Stimulated activated CD4-positive, alpha-beta T cell treated with anti-CD3 and anti-CD28 coated beads, Interleukin-1b, Interleukin-23, amount 100 ng/mL, for 4 hours (primary cell): ENCODE measurements around the gene DENND2C.

ENCODE experiments used
- DNase-seq, 2 donors: peaks; one replicate each; pipeline ENCODE4 v3.0.0-alpha.2; 2020; ENCODE audit warnings: low read depth in 2 of 2

DENND2C gene, protein sequence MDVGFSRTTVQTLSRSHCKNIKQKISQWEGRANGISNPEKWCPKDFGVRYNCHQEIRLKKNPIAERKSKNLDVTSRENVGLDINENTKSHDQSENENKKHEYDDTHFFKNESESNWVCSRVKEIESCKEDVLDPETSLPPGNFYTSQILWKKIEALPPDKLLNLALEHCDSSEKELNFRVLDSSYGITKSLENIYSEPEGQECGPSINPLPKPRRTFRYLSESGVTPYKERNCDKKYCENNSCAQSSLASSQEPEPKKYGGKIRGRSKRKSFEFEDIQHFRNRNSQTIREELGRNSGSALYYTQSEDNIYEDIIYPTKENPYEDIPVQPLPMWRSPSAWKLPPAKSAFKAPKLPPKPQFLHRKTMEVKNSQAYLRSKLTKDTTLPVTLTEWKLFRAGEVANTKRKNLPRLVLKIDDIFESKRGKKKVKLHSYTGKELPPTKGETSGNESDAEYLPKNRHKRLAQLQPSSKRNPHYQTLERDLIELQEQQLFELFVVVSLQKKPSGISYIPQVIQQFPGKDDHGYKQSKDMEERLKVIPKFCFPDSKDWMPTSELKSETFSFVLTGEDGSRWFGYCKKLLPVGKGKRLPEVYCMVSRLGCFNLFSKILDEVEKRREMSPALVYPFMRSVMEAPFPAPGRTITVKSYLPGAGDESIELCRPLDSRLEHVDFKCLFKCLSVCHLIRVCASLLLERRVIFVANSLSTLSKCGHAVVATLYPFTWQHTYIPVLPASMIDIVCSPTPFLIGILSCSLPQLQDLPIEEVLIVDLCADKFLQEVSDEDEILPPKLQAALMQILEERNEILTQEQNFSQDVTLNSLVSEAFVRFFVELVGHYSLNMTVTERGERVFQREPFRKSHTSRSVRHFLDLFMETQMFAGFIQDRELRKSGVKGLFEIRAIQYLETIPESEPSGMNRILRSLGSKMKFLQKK

DNA sequence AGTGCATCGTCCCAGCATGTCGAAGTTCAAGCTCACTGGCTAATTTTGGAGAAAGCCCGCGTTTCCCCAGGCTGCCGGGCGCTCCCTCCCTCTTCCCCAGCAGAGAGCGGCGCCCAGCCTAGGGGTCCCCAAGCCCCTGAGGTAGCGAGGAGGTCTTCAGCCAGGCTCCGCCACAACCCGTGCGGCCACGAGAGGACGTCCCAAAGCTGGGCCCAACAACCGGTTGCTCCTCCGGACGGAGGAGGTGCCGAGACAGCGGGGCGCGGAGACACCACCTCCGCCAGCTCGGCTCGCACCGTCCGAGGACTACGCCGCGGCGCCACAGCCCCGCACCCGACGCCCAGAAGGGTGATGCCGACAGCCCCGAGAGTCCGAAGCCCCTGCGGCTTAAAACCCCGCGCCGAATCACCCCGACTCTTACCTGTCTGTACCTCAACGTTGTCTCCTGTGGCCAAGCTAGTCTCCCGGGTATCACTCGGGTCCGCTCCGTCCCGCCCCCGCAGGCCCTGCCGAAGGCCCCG, at the start of gene DENND2C:
Gene DENND2C (minus strand): TSS at position 488 of the 521 bp plus-strand sequence. CDS start 44,065 bp downstream, outside the sequence.
- no peak for DNase-seq

- DNase-seq: no peak
These were observed 49.6 kb upstream of the DENND2C start for GRCh38 chr1:114719424-114719787.

- no peak for DNase-seq
These were observed 49.0 kb upstream of the DENND2C start for GRCh38 chr1:114718661-114719423.

DNA sequence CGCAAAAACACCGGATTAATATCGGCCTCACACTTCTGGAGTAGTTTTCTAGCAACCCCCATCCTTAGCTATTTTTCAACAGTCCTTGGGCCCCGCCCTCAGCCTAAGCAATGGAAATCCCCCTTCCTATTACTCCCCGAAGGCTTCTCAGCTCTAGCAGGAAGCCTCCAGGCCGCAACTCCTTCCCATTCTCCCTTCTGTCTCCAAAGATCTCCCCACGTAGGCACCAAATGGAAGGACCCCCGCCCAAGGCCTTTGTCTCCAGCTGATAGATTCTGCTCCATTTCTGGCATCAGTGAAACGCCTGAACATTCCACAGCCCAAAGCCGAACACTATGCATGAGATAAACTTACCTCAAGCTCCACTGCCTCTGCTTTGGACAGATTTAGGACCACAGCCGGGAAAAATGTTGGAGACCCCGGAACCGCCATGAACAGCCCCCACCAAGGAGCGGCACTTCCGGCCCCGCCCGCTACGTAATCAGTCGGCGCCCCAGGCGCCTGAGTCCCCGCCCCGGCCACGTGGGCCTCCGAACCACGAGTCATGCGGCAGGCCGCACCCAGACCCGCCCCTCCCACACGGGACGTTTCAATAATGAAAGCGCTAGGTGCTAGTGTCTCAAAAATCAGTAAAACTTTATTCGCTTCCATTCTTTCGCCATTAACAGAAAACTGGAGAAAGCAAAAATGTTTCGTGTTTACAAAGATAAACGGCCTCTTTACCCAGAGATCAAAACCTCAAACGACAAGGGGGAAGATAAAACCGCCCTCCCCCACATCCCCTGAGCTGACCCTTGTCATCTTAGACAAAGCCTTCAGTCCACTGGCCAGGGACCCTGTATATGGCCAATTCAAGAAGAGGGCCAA, 46.7 kb upstream of the DENND2C start, which contains the start of gene NRAS:
Gene NRAS (minus strand): TSS at position 468 of the 867 bp plus-strand sequence. CDS start 611 bp downstream, outside the sequence.
- peak; percentile 93 to 95 for DNase-seq

- DNase-seq: no peak
These were observed 46.1 kb upstream of the DENND2C start for GRCh38 chr1:114715952-114716303.

GRCh38 chr1:114712977-114713376, 43.1 kb upstream of the DENND2C start:
- no peak for DNase-seq

GRCh38 chr1:114710360-114710759, 40.5 kb upstream of the DENND2C start:
- no peak for DNase-seq

GRCh38 chr1:114707604-114708003, 37.8 kb upstream of the DENND2C start:
- no peak for DNase-seq

DNA sequence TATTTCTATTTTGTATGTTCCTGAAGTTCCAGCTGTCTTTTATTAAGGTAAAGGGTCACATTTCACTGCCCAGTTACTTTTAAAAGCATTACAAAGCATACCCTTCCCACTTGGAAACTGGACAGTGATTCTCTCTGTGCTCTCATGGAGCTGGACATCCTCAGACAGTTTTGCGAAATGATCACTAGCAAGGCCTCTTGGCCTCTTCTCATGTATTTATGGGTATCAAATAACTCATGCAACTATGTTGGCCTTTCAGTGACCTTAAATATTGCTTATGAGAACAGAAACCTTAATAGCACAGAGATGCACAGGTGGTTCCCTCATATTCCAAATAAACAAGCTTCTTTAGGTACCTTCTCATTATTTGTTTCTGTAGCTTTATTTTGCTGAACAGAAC, 33.4 kb upstream of the DENND2C start:
- DNase-seq: no peak

DNA sequence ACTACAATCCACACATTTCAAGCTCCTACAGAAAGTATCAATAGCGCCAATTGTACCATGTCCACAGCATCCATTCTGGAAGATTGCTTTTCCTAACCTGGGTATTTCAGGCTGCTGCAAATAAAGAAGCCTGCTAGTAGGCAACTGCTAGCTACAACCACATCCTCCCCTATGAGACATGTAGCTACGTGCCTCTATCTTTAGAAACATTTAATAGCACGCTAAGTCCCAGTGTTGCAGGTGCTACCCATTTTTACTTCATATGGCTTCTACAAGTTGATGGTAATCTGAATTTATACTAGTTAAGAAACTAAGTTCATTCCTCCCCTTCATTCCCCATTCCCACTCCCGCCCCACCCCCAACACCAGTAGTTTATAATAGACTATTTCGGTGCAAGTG, 32.9 kb upstream of the DENND2C start:
- no peak for DNase-seq

- no peak for DNase-seq
These were observed 32.1 kb upstream of the DENND2C start for GRCh38 chr1:114701931-114702330.

DNA sequence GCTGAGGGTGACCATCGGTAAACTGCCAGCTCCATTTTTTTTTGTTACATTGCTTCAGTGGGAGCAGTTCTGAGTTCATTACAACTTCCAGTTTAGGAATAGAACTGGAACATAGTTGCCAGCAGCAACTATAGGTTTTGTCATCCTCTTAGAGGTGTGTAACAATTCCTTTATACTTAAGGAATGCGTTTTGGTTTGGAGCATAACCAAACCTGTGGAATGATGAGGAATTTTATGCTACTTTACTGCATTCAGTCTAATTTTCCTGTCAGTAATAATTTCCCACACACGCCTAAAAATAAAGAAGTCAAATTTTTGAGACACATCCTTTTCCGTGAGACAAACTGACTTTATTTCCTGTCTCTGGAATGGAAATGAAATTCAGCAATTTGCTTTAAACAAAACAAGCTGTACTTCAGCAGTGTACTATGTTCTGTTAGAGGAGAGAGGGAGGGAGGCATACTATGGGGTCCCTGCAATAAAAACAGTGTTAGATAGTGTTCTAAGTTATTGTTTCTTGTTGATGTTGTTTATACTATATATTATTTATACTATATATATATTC, 30.3 kb upstream of the DENND2C start:
- no peak for DNase-seq

GRCh38 chr1:114696810-114697209, 27.0 kb upstream of the DENND2C start:
- no peak for DNase-seq

- DNase-seq: no peak
These were observed 25.7 kb upstream of the DENND2C start, which contains the start of gene AMPD1 for GRCh38 chr1:114695430-114696058. Gene AMPD1 (minus strand): TSS chr1:114695546. CDS start chr1:114695471, 75 bp downstream.

- no peak for DNase-seq
These were observed 24.9 kb upstream of the DENND2C start for GRCh38 chr1:114694540-114695310.

DNA sequence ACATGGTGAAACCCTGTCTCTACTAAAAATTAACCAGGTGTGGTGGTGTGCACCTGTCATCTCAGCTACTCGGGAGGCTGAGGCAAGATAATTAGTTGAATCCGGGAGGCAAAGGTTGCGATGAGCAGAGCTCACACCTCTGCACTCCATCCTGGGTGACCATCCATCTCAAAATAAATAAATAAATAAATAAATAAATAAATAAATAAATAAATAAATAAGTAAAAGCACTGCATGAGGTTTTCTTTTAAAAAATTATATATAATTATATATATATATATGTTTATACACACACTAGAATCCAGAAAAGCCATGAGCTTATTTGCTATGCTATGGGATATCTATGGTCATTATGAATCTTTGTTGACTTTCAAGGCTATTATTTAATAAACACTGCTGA, 23.1 kb upstream of the DENND2C start:
- no peak for DNase-seq

- no peak for DNase-seq
These were observed 21.2 kb upstream of the DENND2C start for GRCh38 chr1:114691061-114691460.

GRCh38 chr1:114690148-114690547, 20.3 kb upstream of the DENND2C start:
- DNase-seq: no peak

DNA sequence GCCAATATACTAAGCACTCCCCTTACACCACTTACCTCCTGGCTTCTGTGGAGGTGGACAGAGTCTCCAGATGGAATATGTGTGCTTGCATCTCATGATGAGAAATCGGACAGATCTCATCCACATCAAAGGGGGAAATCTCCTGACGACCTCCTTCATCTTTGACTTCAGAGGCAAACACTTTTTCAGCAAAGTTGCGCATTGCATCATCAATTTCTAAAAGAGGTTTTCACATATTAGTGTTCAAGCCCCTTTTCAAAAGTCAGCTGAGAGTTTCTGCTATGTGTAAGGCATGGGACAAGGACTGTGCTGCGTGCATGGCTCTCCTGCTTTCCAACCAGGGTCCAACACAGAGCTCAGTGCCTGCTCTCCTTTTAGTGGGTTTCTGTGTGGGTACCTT, 18.7 kb upstream of the DENND2C start:
- DNase-seq: no peak
